K562 (cell line): ENCODE measurements around the gene CYFIP2. TPM values are rescaled to one million over a fixed set of nuclear protein-coding genes. Genes with fewer than 3 reads are reported as not detected.

Experiments used
- ATAC-seq: fragments of 200-7000 bp; cut with Tn5 transposase; 3 replicates; pipeline ENCODE4 v1.9.1; 2020; ENCODE audit warnings: moderate library complexity
- BruUV-seq: library from RNA; stranded (reverse); fragments of 400-500 nt; replicated peaks from 2 replicates; lab custom pipeline; 2021; lab: Mats Ljungman, UMichigan
- CTCF ChIA-PET: fragments of 300-600 bp; formaldehyde crosslinking; extraction: SDS; loops from one replicate; lab custom pipeline; 2021; ENCODE audit warnings: low intra/inter-chr PET ratio; lab: Yijun Ruan, JAX
- POLR2A ChIA-PET: fragments of 300-600, 350-650 bp; sonication (Branson Sonifier 250); formaldehyde crosslinking; extraction: SDS; loops from one replicate; lab custom pipeline; 2021; ENCODE audit warnings: antibody characterized with exemption, inconsistent platforms; lab: Yijun Ruan, JAX
- DNase-seq, 4 experiments: peaks; one replicate each; pipeline versions ENCODE4 v3.0.0 to v3.0.0-alpha.2; 2011 to 2018; ENCODE audit warnings: low spot score in 3 of 4, mixed read lengths in 3 of 4; ENCODE audit errors: extremely low read depth in 1 of 4
- FAIRE-seq: peaks from 2 replicates; lab custom pipeline; 2011; peaks lifted over from hg19 to GRCh38; lab: Jason Lieb, UNC
- H2AFZ ChIP-seq: 2 replicates; pipeline ENCODE4 v1.6.0; 2011; ENCODE audit warnings: low read depth, low read length, control low read depth, inconsistent platforms
- H3K27ac ChIP-seq: fragments of 200-600 bp; 3 replicates; pipeline ENCODE4 v1.8.0; 2011; ENCODE audit warnings: low read depth, mild to moderate bottlenecking, control low read depth, inconsistent platforms, low read length, moderate library complexity, mixed read lengths; ENCODE audit errors: extremely low read depth
- H3K27me3 ChIP-seq, 2 experiments: fragments of 300-600 bp in 1 of 2; 2 replicates in 1 of 2; 3 replicates in 1 of 2; pipeline versions ENCODE4 v1.6.0 to v1.8.0; 2011; ENCODE audit warnings: inconsistent platforms in 2 of 2, low read length in 2 of 2, mild to moderate bottlenecking in 1 of 2, mixed read lengths in 1 of 2, moderate library complexity in 1 of 2; ENCODE audit not compliant: control insufficient read depth in 2 of 2, insufficient read depth in 2 of 2
- H3K36me3 ChIP-seq: fragments of 300-600 bp; 3 replicates; pipeline ENCODE4 v1.8.0; 2011; ENCODE audit warnings: mild to moderate bottlenecking, low read length, inconsistent platforms; ENCODE audit not compliant: control insufficient read depth, insufficient read depth
- H3K4me1 ChIP-seq, 2 experiments: fragments of 200-600 bp in 1 of 2; replicated peaks in 1 of 2; 2 replicates in 1 of 2; 3 replicates in 1 of 2; pipeline versions ENCODE4 v1.5.1 to v1.8.0; 2011; ENCODE audit warnings: inconsistent platforms in 2 of 2, low read length in 2 of 2, mild to moderate bottlenecking in 1 of 2, mixed read lengths in 1 of 2, moderate library complexity in 1 of 2; ENCODE audit not compliant: control insufficient read depth in 2 of 2, insufficient read depth in 2 of 2
- H3K4me2 ChIP-seq: 2 replicates; pipeline ENCODE4 v1.6.1; 2011; ENCODE audit warnings: low read length, control low read depth, inconsistent platforms, mixed read lengths; ENCODE audit not compliant: insufficient read depth
- H3K4me3 ChIP-seq: fragments of 200-600 bp; sonication (generic), shearing (Covaris generic); 2 replicates; pipeline ENCODE4 v1.5.1; 2016; ENCODE audit warnings: control low read depth, inconsistent platforms
- H3K79me2 ChIP-seq: fragments of 200-600 bp; 3 replicates; pipeline ENCODE4 v1.8.0; 2011; ENCODE audit warnings: low read length, inconsistent platforms; ENCODE audit not compliant: control insufficient read depth, insufficient read depth
- H3K9ac ChIP-seq, 2 experiments: 2 replicates each; pipeline versions ENCODE4 v1.6.0 to v1.6.1; 2011; ENCODE audit warnings: low read depth in 2 of 2, low read length in 2 of 2, control low read depth in 1 of 2, inconsistent platforms in 1 of 2, mild to moderate bottlenecking in 1 of 2, mixed read lengths in 1 of 2; ENCODE audit not compliant: insufficient read depth in 1 of 2
- H3K9me1 ChIP-seq: one replicate; pipeline ENCODE4 v1.6.0; 2011; ENCODE audit warnings: inconsistent platforms, mild to moderate bottlenecking, low read length, moderate library complexity; ENCODE audit not compliant: control insufficient read depth, insufficient read depth
- H3K9me3 ChIP-seq: replicated peaks from 2 replicates; pipeline ENCODE4 v1.5.1; 2011; ENCODE audit warnings: low read depth, low read length, inconsistent platforms; ENCODE audit not compliant: control insufficient read depth, insufficient read depth
- H4K20me1 ChIP-seq: replicated peaks from 2 replicates; pipeline ENCODE4 v1.6.1; 2011; ENCODE audit warnings: low read length, inconsistent platforms, mixed read lengths; ENCODE audit not compliant: control insufficient read depth, insufficient read depth
- ATF1 ChIP-seq, 2 experiments: fragments of 450-650 bp in 1 of 2; IDR thresholded peaks; 2 replicates each; pipeline ENCODE4 v1.6.1; 2016; ENCODE audit warnings: missing compliant biosample characterization in 1 of 2, missing genetic modification characterization in 1 of 2
- ATF7 ChIP-seq: fragments of 450-650 bp; IDR thresholded peaks from 2 replicates; pipeline ENCODE4 v1.7.1; 2014; ENCODE audit warnings: mild to moderate bottlenecking, moderate library complexity
- CC2D1A ChIP-seq: fragments of 450-650 bp; IDR thresholded peaks from 2 replicates; pipeline ENCODE4 v1.6.1; 2017; ENCODE audit warnings: mild to moderate bottlenecking
- CREM ChIP-seq: IDR thresholded peaks from 2 replicates; pipeline ENCODE4 v1.6.1; 2014; ENCODE audit warnings: antibody characterized with exemption, low read depth
- RAD21 ChIP-seq, 2 experiments: fragments of 250-450 bp in 1 of 2; fragments of 450-650 bp in 1 of 2; sonication (Bioruptor Pico) in 1 of 2; formaldehyde crosslinking in 1 of 2; IDR thresholded peaks in 1 of 2; conservative IDR thresholded peaks in 1 of 2; 2 replicates each; pipeline versions ENCODE4 v1.4.0 to v1.8.0; 2020 to 2022; ENCODE audit warnings: mild to moderate bottlenecking in 2 of 2, moderate library complexity in 1 of 2
- ZNF717 ChIP-seq: fragments of 250-450 bp; sonication (Bioruptor Pico); IDR thresholded peaks from 2 replicates; pipeline ENCODE4 v1.5.0; 2021
- ZNF830 ChIP-seq: fragments of 250-450 bp; sonication (Bioruptor Pico); IDR thresholded peaks from 2 replicates; pipeline ENCODE4 v1.5.0; 2021; ENCODE audit warnings: mild to moderate bottlenecking
- whole genome bisulfite sequencing: fragments of 100-300 bp; shearing (Covaris generic); methylation state at CpG from one replicate; pipeline ENCODE4 v1.1.6; 2016; ENCODE audit warnings: low coverage, mixed read lengths; ENCODE audit not compliant: insufficient coverage; ENCODE audit errors: missing lambda C conversion rate; 5-methylcytosine and 5-hydroxymethylcytosine counted together
- in situ Hi-C: fragments of 300-500 bp; cut with MboI; formaldehyde crosslinking; loops from 4 replicates; pipeline ENCODE4 v1.15.0; 2018; ENCODE audit warnings: inconsistent platforms, mixed read lengths
- intact Hi-C: fragments of 100-400 bp; cut with micrococcal nuclease; formaldehyde crosslinking; loops from 2 replicates; pipeline ENCODE4 v1.14.2; 2022
- polyA plus RNA-seq, 8 experiments: library from polyadenylated mRNA; depleted of rRNA in 4 of 8; stranded (reverse) in 5 of 8; unstranded in 3 of 8; fragments of >200 nt; fragmentation: Nextera tagmentation in 2 of 8; fragmentation: Illumina TruSeq in 1 of 8; extraction: Ambion mirVana in 2 of 8; extraction: Trizol in 1 of 8; gene quantifications; 2 replicates each; pipeline versions ENCODE4 v1.2.1 to v1.2.3, GENCODE V29; 2011 to 2014; ENCODE audit warnings: inconsistent platforms in 1 of 8, missing spikeins in 1 of 8
- total RNA-seq, 7 experiments: library from RNA; depleted of rRNA in 6 of 7; stranded (reverse); fragments of >200 nt in 6 of 7; fragmentation: Illumina TruSeq in 2 of 7; extraction: Trizol in 2 of 7; gene quantifications; 2 replicates each; pipeline versions ENCODE4 v1.2.1 to v1.2.3, GENCODE V29; 2011 to 2021; ENCODE audit warnings: low replicate concordance in 1 of 7
- TF ChIP-seq, protein P1 (sequence below): fragments of 250-450 bp; sonication (Bioruptor Pico); IDR thresholded peaks from 2 replicates; pipeline ENCODE4 v1.8.0; 2022; ENCODE audit warnings: moderate library complexity, mild to moderate bottlenecking, inconsistent platforms
- TF ChIP-seq, protein P2 (sequence below): sonication (generic); formaldehyde crosslinking; IDR thresholded peaks from 2 replicates; pipeline ENCODE4 v1.8.1; 2023; ENCODE audit warnings: mild to moderate bottlenecking, missing genetic modification reagents
- TF ChIP-seq, protein P3 (sequence below), 2 experiments: fragments of 450-650 bp in 1 of 2; sonication (generic) in 1 of 2; formaldehyde crosslinking in 1 of 2; IDR thresholded peaks in 1 of 2; conservative IDR thresholded peaks in 1 of 2; 2 replicates each; pipeline versions ENCODE4 v1.6.1 to v1.8.1; 2016 to 2023; ENCODE audit warnings: mild to moderate bottlenecking in 2 of 2, moderate library complexity in 2 of 2, inconsistent platforms in 1 of 2, missing genetic modification reagents in 1 of 2

CYFIP2 gene
- total and polyA plus RNA-seq, 9 of the 15 experiments (the other 6 are each of a cell fraction or from before 2014, with no cell fraction given): 0.76 to 2.9 (median 1.4) TPM; not detected in 1

DNA sequence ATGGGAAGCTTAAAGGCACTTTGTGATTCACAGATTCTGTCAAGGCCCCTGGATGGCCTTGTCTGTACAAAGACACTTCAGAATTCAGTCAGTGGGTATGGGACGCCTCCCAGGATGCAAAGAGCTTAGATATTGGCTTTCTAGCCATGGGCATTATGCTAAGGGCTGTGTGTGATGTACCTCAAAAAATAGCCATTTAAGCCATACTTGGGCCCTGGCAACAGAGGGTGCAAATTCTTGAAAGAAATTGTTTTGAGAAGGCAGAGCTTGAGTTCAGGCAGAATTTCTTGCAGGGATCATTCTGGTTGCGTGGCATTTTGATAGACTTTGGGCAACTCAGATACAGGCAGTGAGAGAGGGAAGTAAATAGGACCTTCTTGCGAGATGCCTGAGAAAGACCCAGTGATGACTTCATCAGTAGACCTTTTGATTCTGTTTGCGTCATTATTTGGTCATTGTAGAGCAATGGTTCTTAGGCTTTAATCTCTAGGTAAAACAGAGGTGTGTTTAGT is 3.9 kb downstream of the CYFIP2 start:
- in situ Hi-C loops: no loop called here
- no peak overlapping the region for H3K4me2 ChIP-seq
- peaks cover 12 to 17% of the 10 kb centered on the region in 2 experiments; a peak in 4 of 5 replicates for H3K4me1 ChIP-seq
- H3K79me2 ChIP-seq: no peaks in the 10 kb centered on the region
- H3K27ac ChIP-seq: no peak overlapping the region
- BruUV-seq: no TSS peak
- ATAC-seq: no peak
- POLR2A ChIA-PET: no interaction called here
- DNase-seq: no peak
- H3K36me3 ChIP-seq: no peaks in the 10 kb centered on the region
- 16% methylated on average over 4 of the region's 4 CpGs for WGBS
- H3K9me3 ChIP-seq: no peaks in the 10 kb centered on the region
- H2AFZ ChIP-seq: no peak overlapping the region
- H4K20me1 ChIP-seq: no peaks in the 10 kb centered on the region
- intact Hi-C loops: no loop called here
- no peak overlapping the region for H3K9ac ChIP-seq
- CTCF ChIA-PET: no interaction called here
- TF ChIP-seq, protein P1, sequence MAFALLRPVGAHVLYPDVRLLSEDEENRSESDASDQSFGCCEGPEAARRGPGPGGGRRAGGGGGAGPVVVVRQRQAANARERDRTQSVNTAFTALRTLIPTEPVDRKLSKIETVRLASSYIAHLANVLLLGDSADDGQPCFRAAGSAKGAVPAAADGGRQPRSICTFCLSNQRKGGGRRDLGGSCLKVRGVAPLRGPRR: no peak
- TF ChIP-seq, protein P2, sequence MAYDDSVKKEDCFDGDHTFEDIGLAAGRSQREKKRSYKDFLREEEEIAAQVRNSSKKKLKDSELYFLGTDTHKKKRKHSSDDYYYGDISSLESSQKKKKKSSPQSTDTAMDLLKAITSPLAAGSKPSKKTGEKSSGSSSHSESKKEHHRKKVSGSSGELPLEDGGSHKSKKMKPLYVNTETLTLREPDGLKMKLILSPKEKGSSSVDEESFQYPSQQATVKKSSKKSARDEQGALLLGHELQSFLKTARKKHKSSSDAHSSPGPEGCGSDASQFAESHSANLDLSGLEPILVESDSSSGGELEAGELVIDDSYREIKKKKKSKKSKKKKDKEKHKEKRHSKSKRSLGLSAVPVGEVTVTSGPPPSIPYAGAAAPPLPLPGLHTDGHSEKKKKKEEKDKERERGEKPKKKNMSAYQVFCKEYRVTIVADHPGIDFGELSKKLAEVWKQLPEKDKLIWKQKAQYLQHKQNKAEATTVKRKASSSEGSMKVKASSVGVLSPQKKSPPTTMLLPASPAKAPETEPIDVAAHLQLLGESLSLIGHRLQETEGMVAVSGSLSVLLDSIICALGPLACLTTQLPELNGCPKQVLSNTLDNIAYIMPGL (CRISPR knock-in tag): no peak
- TF ChIP-seq CC2D1A: no peak
- no peak for TF ChIP-seq RAD21 (CRISPR knock-in tag; conservative IDR thresholded peaks at IDR 0.05 in 1 of 2, IDR thresholded peaks at IDR 0.05 in 1 of 2)
- TF ChIP-seq, protein P3, sequence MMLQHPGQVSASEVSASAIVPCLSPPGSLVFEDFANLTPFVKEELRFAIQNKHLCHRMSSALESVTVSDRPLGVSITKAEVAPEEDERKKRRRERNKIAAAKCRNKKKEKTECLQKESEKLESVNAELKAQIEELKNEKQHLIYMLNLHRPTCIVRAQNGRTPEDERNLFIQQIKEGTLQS (IDR thresholded peaks at IDR 0.05): peak; percentile 62; the same call in 1 of the 2 replicates
- TF ChIP-seq, protein P3 (CRISPR knock-in tag; conservative IDR thresholded peaks at IDR 0.05): no peak
- TF ChIP-seq ATF1 (CRISPR knock-in tag; IDR thresholded peaks at IDR 0.05): no peak
- TF ChIP-seq ATF1 (tag; IDR thresholded peaks at IDR 0.05): 0 out of 2 replicates have a peak, but pooled peaks have one; percentile 25
- TF ChIP-seq CREM: peak; percentile 61
- no peak for TF ChIP-seq ZNF717 (CRISPR knock-in tag)
- TF ChIP-seq ZNF830 (CRISPR knock-in tag): no peak
- peak; percentile 12; the same call in 1 of the 2 replicates for TF ChIP-seq ATF7
- peaks cover 2 to 28% of the 10 kb centered on the region in 2 experiments for H3K27me3 ChIP-seq
- no peak for FAIRE-seq
- no peak overlapping the region for H3K4me3 ChIP-seq
- H3K9me1 ChIP-seq: no peaks in the 10 kb centered on the region
